H1 (cell line): ENCODE measurements around the gene PAWR. TPM values are rescaled to one million over a fixed set of nuclear protein-coding genes. Genes with fewer than 3 reads are reported as not detected.

Experiments used
- CTCF ChIA-PET: fragments of 300-600 bp; sonication (Branson Sonifier 250); formaldehyde crosslinking; loops from one replicate; lab custom pipeline; 2021; ENCODE audit not compliant: partially characterized antibody; lab: Charles Lee
- POLR2A ChIA-PET: fragments of 300-600 bp; sonication (Branson Sonifier 250); formaldehyde crosslinking; loops from one replicate; lab custom pipeline; 2021; ENCODE audit warnings: inconsistent platforms; ENCODE audit not compliant: partially characterized antibody; lab: Charles Lee
- DNase-seq, 2 experiments: peaks; one replicate each; pipeline versions ENCODE4 v3.0.0 to v3.0.0-alpha.2; 2010 to 2022; ENCODE audit warnings: low spot score in 2 of 2, low read depth in 1 of 2, mixed read lengths in 1 of 2
- FAIRE-seq: peaks from 2 replicates; lab custom pipeline; 2011; peaks lifted over from hg19 to GRCh38; lab: Jason Lieb, UNC
- H2AFZ ChIP-seq: 2 replicates; pipeline ENCODE4 v1.8.1; 2012; ENCODE audit warnings: low read length, inconsistent platforms
- H2AK5ac ChIP-seq: 2 replicates; pipeline ENCODE4 v1.6.1; 2013; ENCODE audit warnings: low read depth, low read length
- H2BK120ac ChIP-seq: replicated peaks from 2 replicates; pipeline ENCODE3; 2013; ENCODE audit warnings: low read depth, low read length, inconsistent platforms
- H2BK12ac ChIP-seq: 2 replicates; pipeline ENCODE4 v1.6.1; 2013; ENCODE audit warnings: low read depth, low read length
- H2BK15ac ChIP-seq: 2 replicates; pipeline ENCODE4 v1.6.1; 2013; ENCODE audit warnings: low read length
- H2BK20ac ChIP-seq: 2 replicates; pipeline ENCODE4 v1.6.1; 2013; ENCODE audit warnings: low read length
- H2BK5ac ChIP-seq: 2 replicates; pipeline ENCODE4 v1.6.1; 2013; ENCODE audit warnings: low read depth, low read length
- H3K14ac ChIP-seq: 2 replicates; pipeline ENCODE4 v1.6.1; 2013; ENCODE audit warnings: inconsistent platforms; ENCODE audit not compliant: insufficient read length
- H3K18ac ChIP-seq: 2 replicates; pipeline ENCODE4 v1.6.1; 2013; ENCODE audit warnings: low read length; ENCODE audit errors: extremely low read depth
- H3K23ac ChIP-seq: 2 replicates; pipeline ENCODE4 v1.6.1; 2013; ENCODE audit warnings: inconsistent platforms; ENCODE audit not compliant: insufficient read length
- H3K23me2 ChIP-seq: 2 replicates; pipeline ENCODE4 v1.6.1; 2013; ENCODE audit warnings: low read depth, low read length
- H3K27ac ChIP-seq: 2 replicates; pipeline ENCODE4 v1.6.1; 2011; ENCODE audit warnings: low read depth, low read length, inconsistent platforms
- H3K27me3 ChIP-seq, 4 experiments: replicated peaks in 1 of 4; 1 replicate in 1 of 4; 2 replicates in 3 of 4; pipeline versions ENCODE4 v1.6.1 to v1.8.1; 2011 to 2013; ENCODE audit warnings: low read length in 3 of 4, mild to moderate bottlenecking in 3 of 4, inconsistent platforms in 2 of 4, mixed read lengths in 2 of 4, moderate library complexity in 1 of 4; ENCODE audit not compliant: control insufficient read depth in 3 of 4, insufficient read depth in 3 of 4; ENCODE audit errors: extremely low read depth in 1 of 4
- H3K36me3 ChIP-seq, 4 experiments: 2 replicates each; pipeline versions ENCODE4 v1.6.1 to v1.8.1; 2011 to 2013; ENCODE audit warnings: mild to moderate bottlenecking in 4 of 4, low read length in 3 of 4, moderate library complexity in 2 of 4, control low read depth in 1 of 4, inconsistent platforms in 1 of 4; ENCODE audit not compliant: insufficient read depth in 4 of 4, control insufficient read depth in 2 of 4
- H3K4ac ChIP-seq: replicated peaks from 2 replicates; pipeline ENCODE3; 2013; ENCODE audit warnings: low read length, low read depth, mixed read lengths, inconsistent platforms; ENCODE audit not compliant: insufficient read length
- H3K4me1 ChIP-seq, 4 experiments: replicated peaks in 1 of 4; 1 replicate in 1 of 4; 2 replicates in 3 of 4; pipeline versions ENCODE4 v1.6.1 to v1.8.1; 2011 to 2013; ENCODE audit warnings: low read length in 3 of 4, inconsistent platforms in 2 of 4, mixed read lengths in 1 of 4; ENCODE audit not compliant: insufficient read depth in 4 of 4, control insufficient read depth in 3 of 4
- H3K4me2 ChIP-seq, 2 experiments: 2 replicates each; pipeline versions ENCODE4 v1.6.1 to v1.8.1; 2011 to 2013; ENCODE audit warnings: low read depth in 2 of 2, low read length in 2 of 2, control low read depth in 1 of 2, inconsistent platforms in 1 of 2, mild to moderate bottlenecking in 1 of 2; ENCODE audit not compliant: insufficient read depth in 1 of 2
- H3K4me3 ChIP-seq, 4 experiments: fragments of 200-600, 300-600 bp in 1 of 4; sonication (generic), shearing (Covaris generic), sonication (Bioruptor Twin) in 1 of 4; 2 replicates each; pipeline versions ENCODE4 v1.5.1 to v1.8.1; 2011 to 2016; ENCODE audit warnings: low read length in 4 of 4, low read depth in 3 of 4, control low read depth in 2 of 4, inconsistent platforms in 2 of 4, mild to moderate bottlenecking in 2 of 4, mixed read lengths in 1 of 4, moderate library complexity in 1 of 4; ENCODE audit not compliant: insufficient read depth in 2 of 4; ENCODE audit errors: extremely low read depth in 1 of 4
- H3K56ac ChIP-seq: replicated peaks from 2 replicates; pipeline ENCODE3; 2013; ENCODE audit warnings: low read depth, mild to moderate bottlenecking, mixed read lengths, low read length, inconsistent platforms; ENCODE audit not compliant: insufficient read length
- H3K79me1 ChIP-seq: 2 replicates; pipeline ENCODE4 v1.6.1; 2013; ENCODE audit warnings: low read depth, low read length, control low read depth
- H3K79me2 ChIP-seq, 2 experiments: 2 replicates each; pipeline versions ENCODE4 v1.6.1 to v1.8.1; 2012 to 2013; ENCODE audit warnings: low read length in 2 of 2, mild to moderate bottlenecking in 2 of 2, inconsistent platforms in 1 of 2; ENCODE audit not compliant: insufficient read depth in 2 of 2, control insufficient read depth in 1 of 2
- H3K9ac ChIP-seq, 4 experiments: replicated peaks in 1 of 4; 1 replicate in 1 of 4; 2 replicates in 3 of 4; pipeline versions ENCODE4 v1.6.1 to v1.8.1; 2011 to 2013; ENCODE audit warnings: low read depth in 3 of 4, low read length in 3 of 4, control low read depth in 2 of 4, mild to moderate bottlenecking in 2 of 4, moderate library complexity in 2 of 4, inconsistent platforms in 1 of 4; ENCODE audit errors: extremely low read depth in 1 of 4
- H3K9me3 ChIP-seq, 2 experiments: 2 replicates each; pipeline versions ENCODE4 v1.6.1 to v1.8.1; 2012 to 2013; ENCODE audit warnings: mild to moderate bottlenecking in 2 of 2, moderate library complexity in 2 of 2, control low read depth in 1 of 2, inconsistent platforms in 1 of 2, low read depth in 1 of 2, low read length in 1 of 2, mixed read lengths in 1 of 2; ENCODE audit not compliant: insufficient read depth in 2 of 2
- H4K20me1 ChIP-seq, 2 experiments: replicated peaks in 1 of 2; 2 replicates each; pipeline versions ENCODE3 to v1.8.1; 2011 to 2013; ENCODE audit warnings: inconsistent platforms in 2 of 2, low read length in 2 of 2, mild to moderate bottlenecking in 1 of 2; ENCODE audit not compliant: insufficient read depth in 2 of 2, control insufficient read depth in 1 of 2
- H4K5ac ChIP-seq: 2 replicates; pipeline ENCODE4 v1.6.1; 2013; ENCODE audit warnings: low read length, low read depth, mixed read lengths, inconsistent platforms; ENCODE audit not compliant: insufficient read length
- H4K8ac ChIP-seq: 2 replicates; pipeline ENCODE4 v1.8.0; 2013; ENCODE audit warnings: mild to moderate bottlenecking, moderate library complexity, low read length, inconsistent platforms; ENCODE audit not compliant: insufficient read depth; ENCODE audit errors: extremely low read depth
- H4K91ac ChIP-seq: replicated peaks from 2 replicates; pipeline ENCODE3; 2013; ENCODE audit warnings: low read length, mixed read lengths, inconsistent platforms; ENCODE audit not compliant: insufficient read length
- KDM1A ChIP-seq: fragments of 200-600, 300-600 bp; sonication (generic); IDR thresholded peaks from 2 replicates; pipeline ENCODE4 v1.7.1; 2016; ENCODE audit warnings: mild to moderate bottlenecking, low read length, borderline replicate concordance
- polyA plus RNA-seq, 7 experiments: library from polyadenylated mRNA; depleted of rRNA in 3 of 7; stranded (reverse) in 5 of 7; unstranded in 2 of 7; fragments of >200 nt in 5 of 7; fragments of 200-250 nt in 2 of 7; gene quantifications; 1 replicate in 5 of 7; 2 replicates in 1 of 7; 4 replicates in 1 of 7; pipeline versions ENCODE4 v1.2.1 to v1.2.3, GENCODE V29; 2011 to 2013; ENCODE audit warnings: missing spikeins in 2 of 7, mixed read lengths in 2 of 7
- total RNA-seq: library from RNA; stranded (reverse); fragmentation: NEBNext Ultra II Directional; extraction: Animal tissue kit (Norgen Biotek cat#: 25700); gene quantifications from 2 replicates; pipeline ENCODE4 v1.2.1, GENCODE V29; 2021

Gene PAWR
- total and polyA plus RNA-seq, 2 of the 8 experiments (the other 6 are each of a cell fraction or from before 2014, with no cell fraction given), result 28.3 to 327 TPM

- H3K4me2 ChIP-seq, result peak overlapping the region; percentile 32 to 67; a peak in 3 of 4 replicates
- peak overlapping the region; percentile 99 for H3K27ac ChIP-seq
- H3K4ac ChIP-seq, result peak overlapping the region; percentile 89
- peak overlapping the region; percentile 97 for H2BK12ac ChIP-seq
- POLR2A ChIA-PET, result interaction anchor here (0.7 to 2.3 kb wide), 7 partner anchors 10 to 361 kb away, joined by 3 to 10 read pairs (median 6); partner anchors contain the start of gene PAWR
- peak overlapping the region; percentile 19 for H2BK120ac ChIP-seq
- peak overlapping the region; percentile 72 for H4K5ac ChIP-seq
- H2BK5ac ChIP-seq, result peak overlapping the region; percentile 98
- CTCF ChIA-PET, result interaction anchor here (0.6 to 2.1 kb wide), 9 partner anchors 13 to 214 kb away, joined by 3 to 14 read pairs (median 4); no protein-coding TSS in a partner anchor
- FAIRE-seq (no peak), DNase-seq (no peak)
- H3K23me2 ChIP-seq, result no peaks in the 10 kb centered on the region; the same call in 1 of the 2 replicates
- H3K18ac ChIP-seq, result peak overlapping the region; percentile 75
- no peak overlapping the region for H3K23ac ChIP-seq
- no peaks in the 10 kb centered on the region for H3K79me1 ChIP-seq
- H2AFZ ChIP-seq, result no peak overlapping the region
- H3K36me3 ChIP-seq, result peaks cover 0 to 15% (median 5%) of the 10 kb centered on the region in 4 experiments; a peak in 3 of 8 replicates
- peak overlapping the region; percentile 37 for H3K56ac ChIP-seq
- no peaks in the 10 kb centered on the region for H4K20me1 ChIP-seq
- no peak overlapping the region for H3K14ac ChIP-seq
- H3K4me1 ChIP-seq, result peaks cover 13 to 21% (median 16%) of the 10 kb centered on the region in 4 experiments; a peak in 4 of 7 replicates
- H2AK5ac ChIP-seq, result no peak overlapping the region
- H3K4me3 ChIP-seq, result peak overlapping the region in 1 of 4 experiments; percentile 42; a peak in 1 of 8 replicates
- 0 out of 2 replicates have a peak overlapping the region, but pooled peaks have one; percentile 61 for H2BK15ac ChIP-seq
- H4K91ac ChIP-seq, result peak overlapping the region; percentile 81
- no peak overlapping the region for H3K9ac ChIP-seq
- H3K9me3 ChIP-seq, result peaks cover 0 to under 1% of the 10 kb centered on the region in 2 experiments; a peak in 2 of 4 replicates
- H4K8ac ChIP-seq, result no peak overlapping the region; the same call in 1 of the 2 replicates
- peak overlapping the region; percentile 88; the same call in 1 of the 2 replicates for H2BK20ac ChIP-seq
- no peaks in the 10 kb centered on the region for H3K27me3 ChIP-seq
- H3K79me2 ChIP-seq, result no peaks in the 10 kb centered on the region; a peak in 1 of 4 replicates
- peak; percentile 71; the same call in 1 of the 2 replicates for TF ChIP-seq KDM1A
Measured at GRCh38 chr12:79548610-79548924, 142.2 kb downstream of the PAWR start.
